Measurements from ENCODE around the gene SLC35F1.

DNA sequence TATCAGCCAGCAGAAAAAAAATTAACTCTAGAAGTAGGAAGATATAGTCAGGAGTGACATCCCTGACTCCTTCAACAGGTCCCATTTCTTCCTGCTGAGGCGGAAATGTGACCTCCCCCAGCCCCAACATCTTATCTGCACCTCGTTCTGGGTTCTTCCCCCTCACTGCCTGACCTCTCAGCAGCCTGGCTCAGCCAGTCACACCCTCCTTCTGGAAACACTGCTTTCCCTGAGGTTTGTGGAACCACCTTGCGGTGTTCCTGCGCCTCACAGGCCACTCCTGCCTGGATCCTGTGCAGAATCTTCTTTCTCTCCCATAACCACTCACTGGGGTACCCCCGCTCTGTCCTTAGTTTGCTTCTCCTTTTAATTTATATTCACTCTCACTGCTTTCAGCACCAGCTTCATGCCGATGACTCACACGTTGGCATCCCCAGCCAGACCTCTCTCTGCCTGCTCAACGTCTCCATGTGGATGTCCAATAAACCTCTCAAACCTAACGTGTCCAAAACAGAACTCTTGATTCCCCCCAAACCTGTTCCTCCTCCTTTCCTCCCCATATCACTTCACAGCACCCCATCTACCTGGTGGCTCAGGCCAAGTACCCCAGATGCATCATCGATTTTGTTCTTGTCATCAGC lies 418.3 kb downstream of the SLC35F1 start:
- no peak for TF ChIP-seq SP1 (IDR thresholded peaks at IDR 0.05; ENCODE audit: low read depth, low read length)
- no peak for TF ChIP-seq RAD51 (IDR thresholded peaks at IDR 0.05)
